OCI-LY7 (cell line): ENCODE results near the gene ZNF735. TPM values are rescaled to one million over a fixed set of nuclear protein-coding genes. Genes with fewer than 3 reads are reported as not detected.
A peak's percentile ranks its signal among the peaks of the same experiment; 100 is the strongest.

Source experiments
- BruUV-seq: library from RNA; stranded (reverse); fragments of 400-500 nt; replicated peaks from 2 replicates; lab custom pipeline; 2021; lab: Mats Ljungman, UMichigan
- CTCF ChIA-PET: fragments of 300-600 bp; sonication (Branson Sonifier 250); formaldehyde crosslinking; loops from one replicate; lab custom pipeline; 2022; ENCODE audit warnings: antibody characterized with exemption; ENCODE audit not compliant: unreplicated experiment; lab: Charles Lee
- POLR2A ChIA-PET: fragments of 300-600 bp; sonication (Branson Sonifier 250); formaldehyde crosslinking; loops from one replicate; lab custom pipeline; 2022; ENCODE audit warnings: antibody characterized with exemption; lab: Charles Lee
- DNase-seq: peaks from one replicate; pipeline ENCODE4 v3.0.0-alpha.2; 2015; ENCODE audit warnings: low spot score
- H2AFZ ChIP-seq: fragments of 200-600 bp; sonication (generic), shearing (Covaris generic); 2 replicates; pipeline ENCODE4 v1.6.1; 2014; ENCODE audit warnings: mild to moderate bottlenecking, antibody characterized with exemption, low read length, moderate library complexity
- H3K27ac ChIP-seq: fragments of 200-600 bp; sonication (generic); 2 replicates; pipeline ENCODE4 v1.5.1; 2014; ENCODE audit warnings: mixed run types, low read depth, mild to moderate bottlenecking, moderate library complexity, low read length, inconsistent platforms; ENCODE audit not compliant: poor library complexity, severe bottlenecking
- H3K36me3 ChIP-seq: fragments of 200-600 bp; sonication (generic); 2 replicates; pipeline ENCODE4 v1.6.1; 2014; ENCODE audit warnings: mild to moderate bottlenecking, antibody characterized with exemption, low read length, moderate library complexity, mixed read lengths; ENCODE audit not compliant: insufficient read depth
- H3K4me1 ChIP-seq: fragments of 200-600 bp; sonication (generic); 2 replicates; pipeline ENCODE4 v1.5.1; 2014; ENCODE audit warnings: mild to moderate bottlenecking, low read length; ENCODE audit not compliant: insufficient read depth, poor library complexity, severe bottlenecking
- H3K4me2 ChIP-seq: fragments of 200-600 bp; sonication (generic); 2 replicates; pipeline ENCODE4 v1.6.1; 2014; ENCODE audit warnings: mild to moderate bottlenecking, low read length
- H3K4me3 ChIP-seq: fragments of 200-600 bp; sonication (generic); 2 replicates; pipeline ENCODE4 v1.5.1; 2014; ENCODE audit warnings: mild to moderate bottlenecking, low read depth, low read length; ENCODE audit not compliant: poor library complexity, severe bottlenecking
- H3K79me2 ChIP-seq: fragments of 200-600 bp; sonication (generic); 2 replicates; pipeline ENCODE4 v1.6.1; 2016; ENCODE audit warnings: low read depth, mild to moderate bottlenecking, low read length, moderate library complexity, mixed read lengths; ENCODE audit not compliant: insufficient read depth
- H3K9me2 ChIP-seq: fragments of 200-600 bp; sonication (generic); 2 replicates; pipeline ENCODE4 v1.6.1; 2016; ENCODE audit warnings: mild to moderate bottlenecking, low read length, mixed read lengths; ENCODE audit not compliant: insufficient read depth
- H3K9me3 ChIP-seq: fragments of 200-600 bp; sonication (generic); 2 replicates; pipeline ENCODE4 v1.6.1; 2014; ENCODE audit warnings: mild to moderate bottlenecking, mixed run types, low read length, mixed read lengths
- H4K20me1 ChIP-seq: fragments of 200-600 bp; sonication (generic); 2 replicates; pipeline ENCODE4 v1.6.1; 2014; ENCODE audit warnings: mild to moderate bottlenecking, antibody characterized with exemption, low read length, moderate library complexity, mixed read lengths; ENCODE audit not compliant: insufficient read depth
- CTCF ChIP-seq: fragments of 200-600 bp; sonication (generic); conservative IDR thresholded peaks from 2 replicates; pipeline ENCODE4 v1.5.1; 2014; ENCODE audit warnings: mild to moderate bottlenecking, antibody characterized with exemption, low read length, moderate library complexity, mixed read lengths
- EZH2phosphoT487 ChIP-seq: fragments of 200-600 bp; sonication (generic); IDR thresholded peaks from 2 replicates; pipeline ENCODE4 v1.6.1; 2018; ENCODE audit warnings: low read depth, borderline replicate concordance, mild to moderate bottlenecking, mixed run types, antibody characterized with exemption, low read length, moderate library complexity, mixed read lengths
- intact Hi-C: fragments of 100-400 bp; cut with micrococcal nuclease; formaldehyde crosslinking; loops from one replicate; pipeline ENCODE4 v1.10.0; 2022; ENCODE audit not compliant: unreplicated experiment
- total RNA-seq, 2 experiments: library from RNA; depleted of rRNA in 1 of 2; stranded (reverse); fragments of >200 nt in 1 of 2; shearing (Covaris generic) in 1 of 2; gene quantifications; 2 replicates each; pipeline ENCODE4 v1.2.3, GENCODE V29; 2014 to 2022

The ZNF735 gene
- total RNA-seq, 2 experiments from 2014 or later: not detected

GRCh38 chr7:64174941-64175340 lies 32.1 kb upstream of the ZNF735 start:
- no peak overlapping the region for H3K4me2 ChIP-seq
- POLR2A ChIA-PET: interaction anchor here (0.6 kb wide), 1 partner anchor 671 kb away, joined by 3 read pairs; no protein-coding TSS in a partner anchor
- no peaks in the 10 kb centered on the region for H3K9me3 ChIP-seq
- BruUV-seq: no TSS peak
- no peaks in the 10 kb centered on the region for H3K4me1 ChIP-seq
- H3K79me2 ChIP-seq: no peaks in the 10 kb centered on the region
- TF ChIP-seq EZH2phosphoT487 (no peak), CTCF (no peak)
- H2AFZ ChIP-seq: no peak overlapping the region
- no peak overlapping the region for H3K4me3 ChIP-seq
- peak; percentile 5 for DNase-seq
- CTCF ChIA-PET: no interaction called here
- H4K20me1 ChIP-seq: no peaks in the 10 kb centered on the region
- H3K36me3 ChIP-seq: no peaks in the 10 kb centered on the region
- no peaks in the 10 kb centered on the region for H3K9me2 ChIP-seq
- H3K27ac ChIP-seq: no peak overlapping the region
- intact Hi-C loops: no loop called here

- CTCF ChIA-PET: no interaction called here
- Histone ChIP-seq H3K9me2 (no peaks in the 10 kb centered on the region), H3K9me3 (no peaks in the 10 kb centered on the region), H3K4me1 (no peaks in the 10 kb centered on the region), H4K20me1 (no peaks in the 10 kb centered on the region), H3K4me3 (no peak overlapping the region), H3K79me2 (no peaks in the 10 kb centered on the region), H3K36me3 (no peaks in the 10 kb centered on the region), H2AFZ (no peak overlapping the region), H3K4me2 (no peak overlapping the region), H3K27ac (no peak overlapping the region)
- BruUV-seq: no TSS peak
- peak; percentile 59 for DNase-seq
- POLR2A ChIA-PET: no interaction called here
- intact Hi-C loops: loop anchor here (1.0 to 2.0 kb wide), 2 partner anchors 300 to 438 kb away; no protein-coding TSS in a partner anchor
- peak; percentile 88 for TF ChIP-seq CTCF
- TF ChIP-seq EZH2phosphoT487: no peak
Measured at GRCh38 chr7:64180989-64181388, 26.0 kb upstream of the ZNF735 start.

DNA sequence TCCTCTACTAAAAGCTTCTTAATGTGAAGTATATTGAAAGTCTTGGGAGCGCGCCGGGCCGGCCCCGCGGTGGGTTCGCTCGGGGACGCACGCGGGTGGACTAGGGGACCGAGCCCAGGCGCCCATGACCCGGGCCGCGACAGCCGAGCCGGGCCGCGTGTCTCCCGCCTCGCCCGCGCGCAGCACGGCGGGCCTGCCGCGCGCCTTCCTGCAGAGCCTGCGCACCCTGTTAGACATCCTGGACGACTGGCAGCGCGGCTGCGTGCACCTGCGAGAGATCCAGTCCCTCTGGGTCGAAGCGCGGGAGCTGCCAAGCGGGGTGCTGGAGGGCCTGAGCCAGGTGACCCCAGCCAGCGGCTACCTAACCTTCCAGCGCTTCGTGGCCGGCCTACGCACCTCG lies 25.4 kb upstream of the ZNF735 start:
- H2AFZ ChIP-seq: no peak overlapping the region
- intact Hi-C loops: loop anchor here (1.0 to 2.0 kb wide), 2 partner anchors 299 to 438 kb away; no protein-coding TSS in a partner anchor
- ChIA-PET CTCF (no interaction called here), POLR2A (no interaction called here)
- H3K4me2 ChIP-seq: no peak overlapping the region
- no peaks in the 10 kb centered on the region for H3K36me3 ChIP-seq
- H3K4me3 ChIP-seq: no peak overlapping the region
- H3K9me3 ChIP-seq: no peaks in the 10 kb centered on the region
- no peak overlapping the region for H3K27ac ChIP-seq
- H3K4me1 ChIP-seq: no peaks in the 10 kb centered on the region
- H4K20me1 ChIP-seq: no peaks in the 10 kb centered on the region
- no peaks in the 10 kb centered on the region for H3K9me2 ChIP-seq
- H3K79me2 ChIP-seq: no peaks in the 10 kb centered on the region
- no peak for TF ChIP-seq CTCF
- TF ChIP-seq EZH2phosphoT487: no peak
- no peak for DNase-seq
- no TSS peak for BruUV-seq
